SK-N-SH (cell line): ENCODE data around the gene MCTP1. TPM values are rescaled to one million over a fixed set of nuclear protein-coding genes. Genes with fewer than 3 reads are reported as not detected.

Source experiments
- CTCF ChIA-PET: fragments of 300-600, 350-600 bp; formaldehyde crosslinking; extraction: SDS; loops from one replicate; lab custom pipeline; 2021; lab: Yijun Ruan, JAX
- POLR2A ChIA-PET: fragments of 350-600 bp; sonication (Branson Sonifier 250); formaldehyde crosslinking; extraction: SDS; loops from one replicate; lab custom pipeline; 2020; ENCODE audit warnings: antibody characterized with exemption, inconsistent platforms; lab: Yijun Ruan, JAX
- DNase-seq: peaks from one replicate; pipeline ENCODE4 v3.0.0; 2012
- H2AFZ ChIP-seq: fragments of 200-600 bp; sonication (generic); 2 replicates; pipeline ENCODE4 v1.8.1; 2016; ENCODE audit warnings: antibody characterized with exemption, mild to moderate bottlenecking, low read depth
- H3F3A ChIP-seq: fragments of 200-600 bp; sonication (generic); replicated peaks from 2 replicates; pipeline ENCODE3; 2016; ENCODE audit warnings: antibody characterized with exemption, mild to moderate bottlenecking; ENCODE audit not compliant: insufficient read depth
- H3K27ac ChIP-seq, 2 experiments: fragments of 200-500 bp in 1 of 2; fragments of 200-600 bp in 1 of 2; sonication (Bioruptor generic) in 1 of 2; sonication (generic), shearing (Covaris generic) in 1 of 2; 2 replicates each; pipeline versions ENCODE4 v1.5.1 to v1.6.1; 2014 to 2016; ENCODE audit warnings: low read depth in 2 of 2, inconsistent platforms in 1 of 2, low read length in 1 of 2, mild to moderate bottlenecking in 1 of 2, mixed read lengths in 1 of 2
- H3K27me3 ChIP-seq: fragments of 200-600 bp; sonication (generic), shearing (Covaris generic); 2 replicates; pipeline ENCODE4 v1.6.1; 2016; ENCODE audit warnings: mixed run types; ENCODE audit not compliant: insufficient read depth
- H3K36me3 ChIP-seq, 2 experiments: fragments of 200-500 bp in 1 of 2; fragments of 200-600 bp in 1 of 2; sonication (Bioruptor generic) in 1 of 2; sonication (generic) in 1 of 2; replicated peaks in 1 of 2; 2 replicates each; pipeline versions ENCODE3 to v1.5.1; 2014 to 2016; ENCODE audit warnings: low read length in 1 of 2, mild to moderate bottlenecking in 1 of 2; ENCODE audit not compliant: insufficient read depth in 2 of 2, control insufficient read depth in 1 of 2
- H3K4me1 ChIP-seq, 2 experiments: fragments of 200-500 bp in 1 of 2; fragments of 200-600 bp in 1 of 2; sonication (Bioruptor generic) in 1 of 2; sonication (generic), shearing (Covaris generic) in 1 of 2; 2 replicates each; pipeline versions ENCODE4 v1.5.1 to v1.6.1; 2014 to 2016; ENCODE audit warnings: low read depth in 1 of 2, low read length in 1 of 2, mixed run types in 1 of 2; ENCODE audit not compliant: insufficient read depth in 2 of 2, control insufficient read depth in 1 of 2
- H3K4me2 ChIP-seq: fragments of 200-600 bp; sonication (generic), shearing (Covaris generic); 2 replicates; pipeline ENCODE4 v1.6.1; 2017; ENCODE audit warnings: mixed run types
- H3K4me3 ChIP-seq, 2 experiments: fragments of 200-500 bp in 1 of 2; fragments of 200-600 bp in 1 of 2; sonication (Bioruptor generic) in 1 of 2; sonication (generic), shearing (Covaris generic) in 1 of 2; 2 replicates each; pipeline versions ENCODE4 v1.5.1 to v1.8.1; 2014 to 2016; ENCODE audit warnings: low read depth in 2 of 2, inconsistent platforms in 1 of 2, low read length in 1 of 2, mild to moderate bottlenecking in 1 of 2, mixed read lengths in 1 of 2, moderate library complexity in 1 of 2
- H3K79me2 ChIP-seq: fragments of 200-600 bp; sonication (generic); 2 replicates; pipeline ENCODE4 v1.8.1; 2017; ENCODE audit warnings: mild to moderate bottlenecking; ENCODE audit not compliant: insufficient read depth
- H3K9ac ChIP-seq: fragments of 200-600 bp; sonication (generic); 2 replicates; pipeline ENCODE4 v1.6.1; 2017; ENCODE audit warnings: mixed run types
- H3K9me2 ChIP-seq: fragments of 200-600 bp; sonication (generic); 2 replicates; pipeline ENCODE4 v1.6.1; 2017; ENCODE audit warnings: mixed run types
- H3K9me3 ChIP-seq: fragments of 200-600 bp; sonication (generic); 2 replicates; pipeline ENCODE4 v1.6.1; 2017; ENCODE audit warnings: mixed run types, mild to moderate bottlenecking, moderate library complexity
- H4K20me1 ChIP-seq: fragments of 200-600 bp; sonication (generic); 2 replicates; pipeline ENCODE4 v1.6.1; 2017; ENCODE audit warnings: mild to moderate bottlenecking, mixed run types; ENCODE audit not compliant: insufficient read depth
- CHD2 ChIP-seq: fragments of 150-350 bp; IDR thresholded peaks from 2 replicates; pipeline ENCODE4 v1.6.1; 2018; ENCODE audit warnings: low read length; ENCODE audit not compliant: partially characterized antibody
- ELF1 ChIP-seq: IDR thresholded peaks from 2 replicates; pipeline ENCODE4 v1.4.0; 2012
- EP300 ChIP-seq, 2 experiments: IDR thresholded peaks; 2 replicates each; pipeline versions ENCODE4 v1.4.0 to v1.6.1; 2012; ENCODE audit warnings: borderline replicate concordance in 1 of 2, low read depth in 1 of 2, low read length in 1 of 2
- EZH2phosphoT487 ChIP-seq: fragments of 200-600 bp; sonication (generic); IDR thresholded peaks from 2 replicates; pipeline ENCODE4 v1.6.1; 2017; ENCODE audit warnings: low read depth, mixed run types, mild to moderate bottlenecking, antibody characterized with exemption, moderate library complexity, borderline replicate concordance
- FOXJ3 ChIP-seq: sonication (generic); formaldehyde crosslinking; IDR thresholded peaks from 2 replicates; pipeline ENCODE4 v1.5.1; 2020; ENCODE audit warnings: mild to moderate bottlenecking, missing genetic modification reagents
- FOXM1 ChIP-seq: IDR thresholded peaks from 2 replicates; pipeline ENCODE4 v1.4.0; 2012; ENCODE audit warnings: low read depth, mild to moderate bottlenecking
- GABPA ChIP-seq: IDR thresholded peaks from 2 replicates; pipeline ENCODE4 v1.4.0; 2012; ENCODE audit warnings: low read depth, mild to moderate bottlenecking
- MEF2A ChIP-seq: IDR thresholded peaks from 2 replicates; pipeline ENCODE4 v1.4.0; 2012; ENCODE audit warnings: low read depth, borderline replicate concordance
- NRF1 ChIP-seq: IDR thresholded peaks from 2 replicates; pipeline ENCODE4 v1.6.1; 2012; ENCODE audit warnings: low read depth, mild to moderate bottlenecking, low read length
- RAD21 ChIP-seq: IDR thresholded peaks from 2 replicates; pipeline ENCODE4 v1.6.1; 2012; ENCODE audit warnings: mild to moderate bottlenecking, low read length
- RCOR1 ChIP-seq: fragments of 150-350 bp; IDR thresholded peaks from 2 replicates; pipeline ENCODE4 v1.6.1; 2017; ENCODE audit warnings: antibody characterized with exemption, low read length
- RXRA ChIP-seq: IDR thresholded peaks from 2 replicates; pipeline ENCODE4 v1.4.0; 2012; ENCODE audit warnings: low read depth, mild to moderate bottlenecking, borderline replicate concordance
- SMC3 ChIP-seq: IDR thresholded peaks from 2 replicates; pipeline ENCODE4 v1.6.1; 2012; ENCODE audit warnings: low read depth, low read length, improper control_type of control experiment
- TCF12 ChIP-seq: IDR thresholded peaks from 2 replicates; pipeline ENCODE4 v1.4.0; 2012
- YY1 ChIP-seq: IDR thresholded peaks from 2 replicates; pipeline ENCODE4 v1.4.0; 2012; ENCODE audit warnings: low read depth, mild to moderate bottlenecking
- WGBS: methylation state at CpG from one replicate; pipeline ENCODE4 v1.1.6; 2017; ENCODE audit warnings: low lambda C conversion rate; 5-methylcytosine and 5-hydroxymethylcytosine counted together
- polyA plus RNA-seq, 3 experiments: library from polyadenylated mRNA; depleted of rRNA; stranded (reverse); fragments of >200 nt; gene quantifications; 2 replicates each; pipeline ENCODE4 v1.2.3, GENCODE V29; 2012
- TF ChIP-seq, protein P1 (sequence below): IDR thresholded peaks from 2 replicates; pipeline ENCODE4 v1.4.0; 2012; ENCODE audit warnings: low read depth
- TF ChIP-seq, protein P2 (sequence below): fragments of 150-350 bp; IDR thresholded peaks from 2 replicates; pipeline ENCODE4 v1.6.1; 2017; ENCODE audit warnings: antibody characterized with exemption, low read length, low read depth, borderline replicate concordance
- TF ChIP-seq, protein P3 (sequence below): IDR thresholded peaks from 2 replicates; pipeline ENCODE4 v1.4.0; 2012; ENCODE audit warnings: low read depth, borderline replicate concordance
- TF ChIP-seq, protein P4 (sequence below): IDR thresholded peaks from 2 replicates; pipeline ENCODE4; 2012

Gene MCTP1
- polyA plus RNA-seq, 1 of the 3 experiments (the other 2 are of a cell fraction), result 0.53 TPM

DNA sequence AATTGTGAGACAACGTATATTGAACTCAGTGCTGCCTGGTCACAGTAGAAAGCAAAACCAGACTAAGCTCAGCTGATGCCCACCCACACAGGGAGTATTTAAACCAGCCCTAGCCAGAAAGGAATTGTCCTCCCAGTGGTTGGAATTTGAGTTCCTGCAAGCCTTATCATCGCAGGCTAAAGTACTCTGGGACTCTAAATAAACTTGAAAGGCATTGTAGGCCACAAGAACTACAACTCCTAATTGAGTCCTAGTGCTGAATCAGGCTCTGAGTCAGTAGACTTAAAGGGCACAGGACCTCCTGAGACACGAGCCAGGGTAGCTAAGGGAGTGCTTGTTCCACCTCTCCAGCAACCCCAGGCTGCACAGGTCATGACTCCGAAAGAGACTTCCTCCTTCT, 171.4 kb downstream of the MCTP1 start:
- TF ChIP-seq SMC3, result no peak
- no peak for TF ChIP-seq ELF1
- WGBS, result 6% methylated on average over 4 of the region's 4 CpGs
- Histone ChIP-seq H4K20me1 (no peaks in the 10 kb centered on the region), H3K4me1 (no peaks in the 10 kb centered on the region), H3F3A (no peaks in the 10 kb centered on the region), H3K9me2 (no peaks in the 10 kb centered on the region), H3K79me2 (no peaks in the 10 kb centered on the region), H3K9ac (no peak overlapping the region), H3K36me3 (no peaks in the 10 kb centered on the region), H3K4me3 (no peak overlapping the region), H3K9me3 (no peaks in the 10 kb centered on the region), H3K27ac (no peak overlapping the region), H2AFZ (no peak overlapping the region), H3K4me2 (no peak overlapping the region), H3K27me3 (no peaks in the 10 kb centered on the region; the same call in 1 of the 2 replicates)
- POLR2A ChIA-PET, result no interaction called here
- CTCF ChIA-PET, result no interaction called here
- DNase-seq, result no peak

- Histone ChIP-seq H3K27ac (no peak overlapping the region), H3F3A (no peaks in the 10 kb centered on the region), H2AFZ (no peak overlapping the region), H3K4me1 (no peaks in the 10 kb centered on the region), H3K27me3 (no peaks in the 10 kb centered on the region; the same call in 1 of the 2 replicates), H3K36me3 (no peaks in the 10 kb centered on the region), H4K20me1 (no peaks in the 10 kb centered on the region), H3K9me3 (no peaks in the 10 kb centered on the region), H3K79me2 (no peaks in the 10 kb centered on the region), H3K4me3 (no peak overlapping the region), H3K9ac (no peak overlapping the region), H3K9me2 (no peaks in the 10 kb centered on the region), H3K4me2 (no peak overlapping the region)
- POLR2A ChIA-PET, result no interaction called here
- DNase-seq, result no peak
- TF ChIP-seq CHD2 (no peak), FOXJ3 (CRISPR knock-in tag) (no peak), ELF1 (no peak), GABPA (no peak), TCF12 (no peak), EZH2phosphoT487 (no peak), SMC3 (no peak), FOXM1 (no peak), RXRA (no peak), MEF2A (no peak), YY1 (no peak), RCOR1 (no peak), RAD21 (no peak), NRF1 (no peak), EP300 (IDR thresholded peaks at IDR 0.05; ENCODE audit: borderline replicate concordance in 1 of 2, low read depth in 1 of 2, low read length in 1 of 2) (no peak)
- TF ChIP-seq, protein P1, sequence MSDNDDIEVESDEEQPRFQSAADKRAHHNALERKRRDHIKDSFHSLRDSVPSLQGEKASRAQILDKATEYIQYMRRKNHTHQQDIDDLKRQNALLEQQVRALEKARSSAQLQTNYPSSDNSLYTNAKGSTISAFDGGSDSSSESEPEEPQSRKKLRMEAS, result no peak
- TF ChIP-seq, protein P2, sequence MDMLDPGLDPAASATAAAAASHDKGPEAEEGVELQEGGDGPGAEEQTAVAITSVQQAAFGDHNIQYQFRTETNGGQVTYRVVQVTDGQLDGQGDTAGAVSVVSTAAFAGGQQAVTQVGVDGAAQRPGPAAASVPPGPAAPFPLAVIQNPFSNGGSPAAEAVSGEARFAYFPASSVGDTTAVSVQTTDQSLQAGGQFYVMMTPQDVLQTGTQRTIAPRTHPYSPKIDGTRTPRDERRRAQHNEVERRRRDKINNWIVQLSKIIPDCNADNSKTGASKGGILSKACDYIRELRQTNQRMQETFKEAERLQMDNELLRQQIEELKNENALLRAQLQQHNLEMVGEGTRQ, result no peak
- TF ChIP-seq, protein P3, sequence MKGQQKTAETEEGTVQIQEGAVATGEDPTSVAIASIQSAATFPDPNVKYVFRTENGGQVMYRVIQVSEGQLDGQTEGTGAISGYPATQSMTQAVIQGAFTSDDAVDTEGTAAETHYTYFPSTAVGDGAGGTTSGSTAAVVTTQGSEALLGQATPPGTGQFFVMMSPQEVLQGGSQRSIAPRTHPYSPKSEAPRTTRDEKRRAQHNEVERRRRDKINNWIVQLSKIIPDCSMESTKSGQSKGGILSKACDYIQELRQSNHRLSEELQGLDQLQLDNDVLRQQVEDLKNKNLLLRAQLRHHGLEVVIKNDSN, result no peak
- TF ChIP-seq, protein P4, sequence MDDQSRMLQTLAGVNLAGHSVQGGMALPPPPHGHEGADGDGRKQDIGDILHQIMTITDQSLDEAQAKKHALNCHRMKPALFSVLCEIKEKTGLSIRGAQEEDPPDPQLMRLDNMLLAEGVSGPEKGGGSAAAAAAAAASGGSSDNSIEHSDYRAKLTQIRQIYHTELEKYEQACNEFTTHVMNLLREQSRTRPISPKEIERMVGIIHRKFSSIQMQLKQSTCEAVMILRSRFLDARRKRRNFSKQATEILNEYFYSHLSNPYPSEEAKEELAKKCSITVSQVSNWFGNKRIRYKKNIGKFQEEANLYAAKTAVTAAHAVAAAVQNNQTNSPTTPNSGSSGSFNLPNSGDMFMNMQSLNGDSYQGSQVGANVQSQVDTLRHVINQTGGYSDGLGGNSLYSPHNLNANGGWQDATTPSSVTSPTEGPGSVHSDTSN, result no peak
- CTCF ChIA-PET, result no interaction called here
Observed at GRCh38 chr5:95111141-95111540, 173.8 kb downstream of the MCTP1 start.
